ENCODE data around the gene SSTR5.

Gene SSTR5

DNA sequence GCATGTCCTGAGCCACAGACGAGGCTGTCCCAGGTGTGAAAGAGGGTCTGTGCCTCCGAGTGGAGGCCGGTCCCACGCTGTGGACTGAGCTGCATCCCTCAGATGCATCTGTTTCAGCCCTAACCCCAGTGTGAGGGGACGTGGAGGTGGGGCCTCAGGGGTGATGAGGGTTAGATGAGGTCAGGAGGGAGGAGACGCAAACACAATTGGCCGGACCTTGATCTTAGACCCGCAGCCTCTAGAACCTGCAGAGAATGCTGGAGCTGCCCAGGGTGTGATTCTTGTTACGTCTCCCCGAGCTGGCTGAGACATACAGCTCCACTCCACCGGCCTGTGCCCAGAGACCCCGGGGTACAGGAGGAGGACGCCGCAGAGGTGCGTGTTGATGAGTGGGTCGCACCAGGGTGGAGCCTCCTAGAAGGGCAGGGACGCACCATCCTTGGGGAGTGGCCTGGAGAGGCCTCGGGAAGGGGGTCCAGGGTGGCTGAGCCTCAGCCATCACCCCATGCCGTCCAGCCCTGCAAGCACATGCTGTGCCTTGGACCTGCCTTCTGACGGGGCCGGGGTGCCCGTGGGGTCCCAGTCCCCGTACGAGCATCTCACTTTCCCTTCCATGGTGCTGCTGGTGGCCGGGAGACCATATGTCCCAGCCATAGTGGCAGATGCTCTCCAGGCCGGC, 40.1 kb downstream of the SSTR5 start:
- H3K27ac ChIP-seq (ENCODE audit: low read length): no peak overlapping the region
- H3K4me1 ChIP-seq (ENCODE audit: insufficient read depth, low read length): no peaks in the 10 kb centered on the region
- DNase-seq: no peak
- H3K79me2 ChIP-seq (ENCODE audit: insufficient read depth, low read length): no peaks in the 10 kb centered on the region
- no peak overlapping the region for H2AFZ ChIP-seq (ENCODE audit: low read depth, low read length)
- H3K4me2 ChIP-seq (ENCODE audit: insufficient read depth, low read length): no peak overlapping the region
- H4K20me1 ChIP-seq (ENCODE audit: insufficient read depth, low read length): peaks cover 4% of the 10 kb centered on the region
- no peak overlapping the region for H3K9ac ChIP-seq (ENCODE audit: low read depth, low read length)
- no peaks in the 10 kb centered on the region for H3K27me3 ChIP-seq (ENCODE audit: insufficient read depth, low read length, poor library complexity)
- TF ChIP-seq, protein P1, sequence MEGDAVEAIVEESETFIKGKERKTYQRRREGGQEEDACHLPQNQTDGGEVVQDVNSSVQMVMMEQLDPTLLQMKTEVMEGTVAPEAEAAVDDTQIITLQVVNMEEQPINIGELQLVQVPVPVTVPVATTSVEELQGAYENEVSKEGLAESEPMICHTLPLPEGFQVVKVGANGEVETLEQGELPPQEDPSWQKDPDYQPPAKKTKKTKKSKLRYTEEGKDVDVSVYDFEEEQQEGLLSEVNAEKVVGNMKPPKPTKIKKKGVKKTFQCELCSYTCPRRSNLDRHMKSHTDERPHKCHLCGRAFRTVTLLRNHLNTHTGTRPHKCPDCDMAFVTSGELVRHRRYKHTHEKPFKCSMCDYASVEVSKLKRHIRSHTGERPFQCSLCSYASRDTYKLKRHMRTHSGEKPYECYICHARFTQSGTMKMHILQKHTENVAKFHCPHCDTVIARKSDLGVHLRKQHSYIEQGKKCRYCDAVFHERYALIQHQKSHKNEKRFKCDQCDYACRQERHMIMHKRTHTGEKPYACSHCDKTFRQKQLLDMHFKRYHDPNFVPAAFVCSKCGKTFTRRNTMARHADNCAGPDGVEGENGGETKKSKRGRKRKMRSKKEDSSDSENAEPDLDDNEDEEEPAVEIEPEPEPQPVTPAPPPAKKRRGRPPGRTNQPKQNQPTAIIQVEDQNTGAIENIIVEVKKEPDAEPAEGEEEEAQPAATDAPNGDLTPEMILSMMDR (IDR thresholded peaks at IDR 0.05; ENCODE audit: borderline replicate concordance, extremely low read depth, low read length, poor library complexity, severe bottlenecking): no peak
- no peak for TF ChIP-seq EZH2 (IDR thresholded peaks at IDR 0.05; ENCODE audit: borderline replicate concordance, low read depth, low read length, severe bottlenecking)
- no peaks in the 10 kb centered on the region for H3K9me3 ChIP-seq (ENCODE audit: insufficient read depth, low read length, severe bottlenecking)
- H3K36me3 ChIP-seq (ENCODE audit: insufficient read depth, low read length): no peaks in the 10 kb centered on the region
- no peak overlapping the region for H3K4me3 ChIP-seq (ENCODE audit: low read depth in 1 of 2, low read length in 2 of 2)
- ATAC-seq (ENCODE audit: insufficient read depth, low read depth): no peak

DNA sequence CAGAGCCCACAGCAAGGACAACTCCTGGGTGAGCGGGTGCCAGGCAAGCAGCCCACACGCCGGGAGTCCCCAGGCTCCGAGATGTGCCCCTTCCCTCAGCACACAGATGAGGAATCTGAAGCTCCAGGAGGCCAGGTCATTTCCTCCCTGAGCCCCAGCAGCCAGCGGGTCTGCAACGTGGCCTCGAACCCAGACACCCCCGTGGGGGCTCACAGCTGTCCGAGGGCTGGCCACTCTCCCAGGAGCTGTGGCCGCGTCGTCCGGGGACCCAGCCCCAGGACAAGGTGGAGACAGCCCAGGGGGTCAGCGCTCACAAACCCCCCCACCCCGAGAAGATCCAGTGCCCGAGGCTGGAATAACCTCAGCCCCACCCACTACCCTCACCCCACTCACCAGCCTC, 40.9 kb downstream of the SSTR5 start:
- Histone ChIP-seq H3K4me2 (ENCODE audit: insufficient read depth, low read length) (no peak overlapping the region), H3K79me2 (ENCODE audit: insufficient read depth, low read length) (no peaks in the 10 kb centered on the region), H3K9ac (ENCODE audit: low read depth, low read length) (no peak overlapping the region), H3K27me3 (ENCODE audit: insufficient read depth, low read length, poor library complexity) (no peaks in the 10 kb centered on the region), H3K9me3 (ENCODE audit: insufficient read depth, low read length, severe bottlenecking) (no peaks in the 10 kb centered on the region), H3K4me1 (ENCODE audit: insufficient read depth, low read length) (no peaks in the 10 kb centered on the region), H3K27ac (ENCODE audit: low read length) (no peak overlapping the region), H2AFZ (ENCODE audit: low read depth, low read length) (no peak overlapping the region), H3K4me3 (ENCODE audit: low read depth in 1 of 2, low read length in 2 of 2) (no peak overlapping the region), H3K36me3 (ENCODE audit: insufficient read depth, low read length) (no peaks in the 10 kb centered on the region), H4K20me1 (ENCODE audit: insufficient read depth, low read length) (peaks cover 4% of the 10 kb centered on the region)
- DNase-seq (no peak), ATAC-seq (ENCODE audit: insufficient read depth, low read depth) (no peak)
- TF ChIP-seq, protein P1 (IDR thresholded peaks at IDR 0.05; ENCODE audit: borderline replicate concordance, extremely low read depth, low read length, poor library complexity, severe bottlenecking): no peak
- TF ChIP-seq EZH2 (IDR thresholded peaks at IDR 0.05; ENCODE audit: borderline replicate concordance, low read depth, low read length, severe bottlenecking): no peak

DNA sequence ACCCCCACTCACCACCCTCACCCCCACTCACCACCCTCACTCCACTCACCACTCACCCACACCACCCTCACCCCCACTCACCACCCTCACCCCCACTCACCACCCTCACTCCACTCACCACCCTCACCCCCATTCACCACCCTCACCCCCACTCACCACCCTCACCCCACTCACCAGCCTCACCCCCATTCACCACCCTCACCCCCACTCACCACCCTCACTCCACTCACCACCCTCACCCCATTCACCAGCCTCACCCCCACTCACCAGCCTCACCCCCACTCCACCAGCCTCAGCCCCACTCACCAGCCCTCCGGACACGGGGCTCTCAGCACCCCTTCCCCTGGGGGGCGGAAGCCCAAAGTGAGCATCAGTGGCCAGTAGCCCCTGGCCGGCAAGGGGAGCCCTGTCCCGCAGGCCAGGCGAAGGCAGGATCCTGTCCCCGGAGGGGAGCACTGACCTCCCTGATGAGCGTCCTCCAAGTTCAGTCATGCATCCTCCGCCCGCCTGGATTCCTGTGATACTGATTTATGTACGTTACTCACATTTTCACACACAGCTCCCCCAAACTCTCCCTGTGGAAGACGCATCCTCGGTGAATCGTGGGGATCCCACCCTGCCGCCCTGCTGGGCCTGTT, 41.5 kb downstream of the SSTR5 start:
- H3K9ac ChIP-seq (ENCODE audit: low read depth, low read length): no peak overlapping the region
- no peaks in the 10 kb centered on the region for H3K27me3 ChIP-seq (ENCODE audit: insufficient read depth, low read length, poor library complexity)
- no peaks in the 10 kb centered on the region for H3K4me1 ChIP-seq (ENCODE audit: insufficient read depth, low read length)
- no peaks in the 10 kb centered on the region for H3K79me2 ChIP-seq (ENCODE audit: insufficient read depth, low read length)
- no peaks in the 10 kb centered on the region for H3K36me3 ChIP-seq (ENCODE audit: insufficient read depth, low read length)
- no peak overlapping the region for H3K4me3 ChIP-seq (ENCODE audit: low read depth in 1 of 2, low read length in 2 of 2)
- ATAC-seq (ENCODE audit: insufficient read depth, low read depth): no peak
- no peak overlapping the region for H3K4me2 ChIP-seq (ENCODE audit: insufficient read depth, low read length)
- no peak overlapping the region for H2AFZ ChIP-seq (ENCODE audit: low read depth, low read length)
- no peak overlapping the region for H3K27ac ChIP-seq (ENCODE audit: low read length)
- TF ChIP-seq, protein P1 (IDR thresholded peaks at IDR 0.05; ENCODE audit: borderline replicate concordance, extremely low read depth, low read length, poor library complexity, severe bottlenecking): no peak
- TF ChIP-seq EZH2 (IDR thresholded peaks at IDR 0.05; ENCODE audit: borderline replicate concordance, low read depth, low read length, severe bottlenecking): no peak
- H3K9me3 ChIP-seq (ENCODE audit: insufficient read depth, low read length, severe bottlenecking): no peaks in the 10 kb centered on the region
- no peak for DNase-seq
- peaks cover 4% of the 10 kb centered on the region for H4K20me1 ChIP-seq (ENCODE audit: insufficient read depth, low read length)

Data from DND-41 (cell line).